HG03571 (cell line): Measurements from ENCODE around the gene PNPLA4.

Source experiments
- ATAC-seq: cut with Tn5 transposase; IDR thresholded peaks from one replicate; pipeline ENCODE4 v1.9.1; 2021; ENCODE audit not compliant: unreplicated experiment

Gene PNPLA4

DNA sequence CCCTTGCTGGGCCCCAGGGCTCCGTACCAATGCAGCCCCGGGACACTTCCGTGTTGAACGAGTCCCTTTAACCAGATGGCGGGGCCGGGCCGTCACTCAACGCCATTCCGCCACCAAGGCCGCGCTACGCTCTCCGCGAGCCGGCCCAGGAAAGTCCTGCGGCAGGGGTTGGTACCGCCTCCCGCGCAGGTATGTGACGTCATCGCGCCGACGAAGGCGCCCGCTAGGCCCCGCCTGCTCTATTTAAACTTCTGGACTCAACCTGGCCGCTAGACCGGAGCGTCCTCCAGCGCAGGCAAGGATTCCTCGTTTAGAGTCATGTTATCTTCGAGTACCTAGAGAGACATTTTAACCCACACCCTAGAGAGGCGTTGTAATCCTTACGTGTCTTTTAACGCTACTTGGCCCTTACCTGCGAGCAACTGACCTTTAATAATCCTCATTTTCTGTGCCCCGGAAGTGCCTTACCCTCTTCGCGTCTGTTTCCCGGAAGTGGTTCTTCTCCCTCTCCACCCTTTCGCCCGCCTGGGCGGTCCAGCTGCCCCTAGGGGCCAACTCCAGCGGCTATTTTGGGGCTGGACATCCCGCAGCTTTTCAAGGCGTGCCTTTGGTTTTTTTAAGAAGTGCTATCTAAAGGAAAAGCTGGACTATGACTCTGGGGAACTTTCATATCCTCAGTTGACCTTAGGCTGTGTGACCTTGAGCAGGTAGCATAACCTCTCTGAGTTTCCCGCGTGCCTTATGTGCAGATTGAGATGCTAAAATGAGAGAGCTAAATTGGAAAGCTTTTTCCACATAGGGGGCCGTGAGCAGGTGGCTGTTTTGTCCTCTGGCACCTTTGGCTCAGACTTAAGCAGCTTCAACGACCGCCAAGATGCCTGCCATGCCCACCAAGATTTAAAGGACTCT is at the start of gene PNPLA4:
TSS of gene PNPLA4 (minus strand) at position 155 of the 909 bp plus-strand sequence. CDS start 1,294 bp downstream, outside the sequence.
- ATAC-seq: peak; percentile 94

DNA sequence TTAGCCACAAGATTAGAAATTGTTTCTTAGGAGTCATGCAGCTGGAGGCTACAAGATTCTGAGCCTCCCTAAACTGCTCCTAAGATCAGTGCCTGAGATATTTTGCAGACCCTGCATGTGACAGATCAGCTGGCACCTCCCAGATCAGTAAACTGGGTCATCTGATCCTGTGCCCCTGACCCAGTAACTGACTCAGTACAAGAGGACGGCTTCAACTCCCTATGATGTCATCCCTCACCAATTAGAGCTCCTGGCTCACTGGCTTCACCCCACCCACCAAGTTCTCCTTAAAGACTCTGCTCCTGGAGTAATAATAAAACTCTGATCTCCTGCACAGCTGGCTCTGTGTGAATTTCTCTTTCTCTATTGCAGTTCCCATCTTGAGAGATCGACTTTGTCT is 45.4 kb upstream of the PNPLA4 start:
- ATAC-seq: no peak

DNA sequence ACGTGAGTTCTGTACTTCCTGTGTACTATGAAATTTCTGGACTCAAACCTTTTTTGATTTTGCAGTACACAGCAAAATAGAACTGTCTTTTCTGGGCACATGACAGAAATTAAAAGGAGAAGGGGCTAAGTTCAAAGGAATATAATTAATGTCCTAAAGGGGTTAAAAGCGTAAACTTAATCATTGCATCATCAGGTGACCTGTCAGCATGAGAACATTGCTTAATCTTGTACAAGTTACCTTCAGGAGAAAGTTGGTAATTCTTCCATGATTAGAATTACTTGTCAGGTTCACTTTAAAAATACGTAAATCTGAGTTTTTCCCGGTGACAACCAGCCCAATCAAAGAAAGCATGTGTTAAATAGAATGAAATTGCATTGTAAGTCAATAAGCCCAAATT is 43.2 kb upstream of the PNPLA4 start:
- ATAC-seq: no peak

GRCh38 chrX:7965436-7965835 is 38.2 kb upstream of the PNPLA4 start:
- no peak for ATAC-seq

DNA sequence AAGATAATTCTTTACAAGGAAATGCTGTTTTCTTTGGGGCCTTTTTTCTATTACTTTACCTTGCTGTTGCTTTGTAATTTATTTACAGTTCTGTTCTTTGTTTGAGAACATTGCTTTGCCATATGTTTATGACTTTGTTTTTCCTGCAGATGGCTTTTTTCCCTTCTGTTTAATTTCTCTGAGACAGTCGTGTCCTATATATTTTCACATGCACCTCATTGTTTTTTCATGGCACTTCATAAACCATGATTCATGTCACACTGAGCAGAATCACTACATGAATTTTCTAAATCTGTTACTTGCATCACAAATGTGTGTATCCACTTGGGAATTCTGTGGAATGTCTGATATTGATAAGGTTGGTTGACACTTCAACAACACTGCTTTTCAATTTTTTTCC is 33.0 kb upstream of the PNPLA4 start:
- no peak for ATAC-seq

GRCh38 chrX:7953446-7953845 is 26.2 kb upstream of the PNPLA4 start:
- ATAC-seq: no peak

GRCh38 chrX:7950865-7951264 is 23.7 kb upstream of the PNPLA4 start:
- peak; percentile 94 for ATAC-seq

- ATAC-seq: no peak
Observed at GRCh38 chrX:7948483-7948882, 21.3 kb upstream of the PNPLA4 start.

DNA sequence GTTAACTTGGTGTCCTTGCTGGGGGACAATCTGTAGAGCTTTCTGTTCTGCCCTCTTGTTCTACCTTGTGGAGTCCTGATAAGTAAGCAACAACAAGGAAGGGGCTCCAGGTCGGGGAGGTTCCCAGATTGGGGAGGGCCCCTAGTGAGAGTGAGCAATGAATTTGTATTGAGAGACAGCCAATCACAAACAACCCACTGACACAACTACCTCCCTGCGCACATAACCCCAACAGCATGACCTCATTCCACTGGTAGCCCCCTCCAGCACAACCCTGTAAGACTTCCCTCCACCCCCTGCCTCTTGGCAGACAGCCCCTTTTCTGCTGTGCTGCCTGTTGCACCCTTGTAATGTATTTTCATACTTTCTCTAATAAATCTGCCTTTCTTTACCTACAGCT is 19.7 kb upstream of the PNPLA4 start:
- ATAC-seq: no peak

DNA sequence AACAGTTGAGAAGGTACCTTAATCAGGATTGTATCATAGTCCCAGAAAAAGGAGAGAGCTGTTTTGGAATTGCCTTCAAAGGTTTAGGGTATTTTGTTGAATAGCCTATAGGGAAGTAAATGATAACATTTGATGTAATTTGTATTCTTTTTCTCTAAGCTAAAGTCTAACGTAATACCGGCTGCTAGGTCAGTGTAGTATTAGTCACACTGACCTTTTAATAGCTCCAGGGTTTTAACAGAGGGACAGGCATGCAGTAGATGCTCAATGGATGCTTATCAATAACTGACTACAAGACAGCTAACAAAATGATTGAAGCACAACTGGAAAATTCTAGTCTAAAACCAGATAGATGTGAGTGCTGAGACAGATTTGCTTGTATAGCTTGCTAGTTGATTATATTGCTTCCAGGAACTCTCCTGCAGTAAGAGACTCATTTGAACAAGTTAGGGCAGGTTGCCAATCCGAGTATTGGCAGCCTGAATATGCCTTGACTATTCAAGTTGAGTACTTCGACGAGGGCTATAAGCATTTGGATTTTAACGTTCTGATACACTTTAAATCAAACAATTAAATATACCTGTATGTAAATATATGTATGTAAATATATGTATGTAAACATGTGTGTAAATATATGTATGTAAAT is 16.5 kb upstream of the PNPLA4 start:
- ATAC-seq: no peak

GRCh38 chrX:7941390-7942042 is 14.3 kb upstream of the PNPLA4 start:
- no peak for ATAC-seq

DNA sequence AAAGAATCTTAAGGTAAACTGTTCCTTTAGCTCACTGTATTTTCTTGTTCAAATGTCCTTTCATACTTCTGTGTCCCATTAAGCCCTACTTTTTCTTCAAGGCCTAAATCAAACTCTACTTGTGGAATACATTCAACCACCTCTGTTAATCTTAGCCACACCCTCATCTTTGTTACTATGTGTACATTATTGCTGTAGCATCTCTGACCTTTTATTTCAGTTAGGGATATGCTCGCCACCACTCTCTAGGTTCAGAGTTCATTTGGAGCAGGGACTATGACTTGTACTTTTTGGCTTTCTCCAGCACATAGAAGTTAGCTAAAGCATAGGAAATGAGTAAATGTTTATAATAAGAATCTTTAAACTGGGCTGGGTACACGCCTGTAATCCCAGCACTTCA is 6.8 kb upstream of the PNPLA4 start:
- no peak for ATAC-seq

DNA sequence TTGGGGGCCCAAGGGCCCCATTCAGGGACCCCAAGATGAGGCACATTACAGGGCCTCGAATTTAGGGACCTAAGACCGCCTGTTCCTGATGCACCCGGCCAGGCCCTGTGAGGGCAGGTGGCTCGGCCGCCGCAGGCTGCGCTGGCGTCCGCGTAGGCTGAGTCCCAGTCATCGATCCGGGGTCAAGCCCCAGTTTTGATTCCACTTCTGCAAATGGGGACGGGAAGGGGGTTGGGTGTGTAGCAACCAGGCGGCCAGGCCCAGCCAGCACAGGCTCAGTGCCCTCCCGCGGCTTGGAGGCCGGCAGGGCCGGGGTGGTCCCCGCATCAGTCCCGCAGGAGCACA is 327 bp downstream of the PNPLA4 start:
- ATAC-seq: no peak

DNA sequence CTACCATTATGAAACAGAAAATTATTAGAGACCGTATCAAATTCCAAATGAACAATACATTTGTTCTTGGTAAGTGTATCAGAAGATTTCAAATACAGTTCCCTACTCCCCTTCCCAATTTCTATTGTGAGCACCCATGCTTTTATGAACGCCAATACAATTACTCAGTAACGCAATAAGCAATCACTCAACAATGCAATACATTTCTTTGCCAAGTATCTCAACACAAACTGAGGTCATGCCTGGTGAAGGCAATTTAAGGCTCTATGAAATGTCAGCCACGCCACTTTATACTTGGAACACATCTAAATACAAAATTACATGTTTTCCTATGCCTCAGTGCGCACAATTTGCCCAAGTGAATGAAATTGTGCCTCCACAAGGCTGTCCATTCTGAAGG is 712 bp downstream of the PNPLA4 start:
- ATAC-seq: no peak

DNA sequence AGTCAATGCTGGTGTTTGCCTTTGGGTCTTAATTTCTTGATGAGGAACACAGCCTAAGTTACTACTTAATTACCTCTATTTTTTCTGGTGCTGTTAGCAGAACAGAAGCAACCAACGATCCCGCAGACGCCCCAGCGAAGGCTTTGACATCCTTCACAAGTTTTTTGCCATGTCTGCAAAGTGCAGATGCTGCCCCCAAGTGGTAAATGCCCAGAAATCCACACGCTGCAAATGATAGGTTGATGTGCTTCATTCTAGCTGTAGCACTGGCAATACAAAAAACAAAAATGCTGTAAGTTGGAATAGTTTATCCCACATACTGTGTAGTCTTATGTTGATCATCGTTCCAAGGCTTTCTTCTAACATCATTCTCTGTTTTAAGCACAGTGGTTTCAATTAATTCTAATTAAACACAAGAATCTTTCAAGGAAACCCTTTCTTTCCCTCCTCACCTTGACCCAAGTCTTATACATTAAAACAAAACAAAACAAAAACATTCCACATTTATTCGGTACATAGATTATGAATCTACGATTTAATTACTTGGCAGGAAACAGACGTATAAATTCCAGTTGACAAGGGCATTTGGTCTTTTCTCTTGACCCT is 1.2 kb downstream of the PNPLA4 start:
- ATAC-seq: no peak

DNA sequence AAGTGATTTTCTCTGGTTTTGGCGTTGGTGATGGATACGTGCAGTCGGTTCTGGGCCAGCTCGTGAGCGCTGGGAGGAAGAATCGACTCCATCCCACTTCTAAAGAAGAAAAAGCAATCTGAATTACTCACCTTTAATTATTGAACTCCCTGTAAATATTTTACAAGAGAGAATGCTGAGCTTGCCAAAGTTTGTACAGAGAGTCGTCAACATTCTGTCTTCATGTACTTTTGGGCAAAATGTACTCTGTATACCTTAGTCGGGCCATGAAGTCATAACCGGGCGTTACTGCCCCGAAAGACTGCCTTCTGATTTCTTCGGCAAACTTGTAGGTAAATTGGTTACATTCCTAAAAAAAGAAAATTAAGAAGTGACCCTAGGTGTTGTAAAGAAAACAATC is 5.5 kb downstream of the PNPLA4 start:
- no peak for ATAC-seq

- ATAC-seq: no peak
Observed at GRCh38 chrX:7908821-7909220, 18.4 kb downstream of the PNPLA4 start.

DNA sequence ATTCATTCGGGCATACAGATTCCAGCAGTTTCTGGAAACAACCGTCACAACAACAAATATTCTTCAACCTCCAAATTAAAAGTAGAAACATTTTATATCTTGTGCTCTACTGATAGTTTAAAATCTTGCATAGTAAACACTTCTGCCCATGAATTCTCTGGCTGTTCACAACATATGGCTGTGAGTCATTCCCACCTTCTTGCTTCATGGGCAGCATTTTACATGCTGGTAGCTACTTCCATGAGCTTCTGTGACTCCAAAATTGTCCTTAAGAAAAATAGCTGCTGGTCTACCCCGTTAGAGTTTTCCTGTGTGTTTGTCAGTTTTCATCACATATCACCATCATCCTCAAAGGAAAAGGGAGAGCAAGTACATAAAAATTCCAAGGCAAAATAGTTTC is 22.7 kb downstream of the PNPLA4 start:
- no peak for ATAC-seq

DNA sequence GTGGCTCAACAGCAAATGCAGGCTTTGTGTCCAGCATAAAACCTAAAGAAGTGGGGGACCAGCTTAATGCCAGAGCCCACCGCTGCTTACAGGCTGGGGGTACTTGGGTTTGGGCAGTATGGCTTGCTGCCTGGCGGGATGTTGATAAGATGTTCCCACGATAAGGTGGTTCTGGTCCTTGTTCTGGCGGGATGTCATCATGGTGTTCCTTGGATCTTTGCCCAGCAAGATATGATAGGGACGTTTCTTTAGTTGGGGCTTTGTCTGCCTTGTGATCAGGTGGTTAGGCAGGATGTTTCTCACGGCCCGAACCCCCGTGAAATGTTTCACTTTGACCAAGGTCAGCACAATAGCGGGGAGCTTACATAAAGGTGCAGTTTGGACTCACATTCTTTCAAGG is 35.3 kb downstream of the PNPLA4 start:
- ATAC-seq: no peak

- no peak for ATAC-seq
Observed at GRCh38 chrX:7889680-7890079, 37.5 kb downstream of the PNPLA4 start.

DNA sequence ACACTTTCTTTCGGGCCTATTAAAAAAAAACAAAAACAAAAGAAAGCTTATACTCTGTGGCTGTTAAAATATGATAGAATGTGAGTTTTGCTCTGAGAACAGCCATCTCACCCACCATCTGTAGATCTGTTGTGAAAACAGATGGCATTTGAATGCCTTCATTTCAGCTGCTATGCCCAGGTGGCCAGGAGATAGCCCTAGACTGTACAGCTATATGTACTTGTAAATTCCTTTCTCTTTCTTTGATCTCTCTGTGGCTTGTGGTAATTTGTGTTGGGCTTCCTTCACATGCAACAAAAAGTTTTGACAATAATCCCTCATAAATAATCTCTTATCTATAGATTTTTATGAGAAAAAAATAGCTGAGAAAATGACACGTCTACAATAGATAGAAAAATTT is 38.1 kb downstream of the PNPLA4 start:
- ATAC-seq: no peak

DNA sequence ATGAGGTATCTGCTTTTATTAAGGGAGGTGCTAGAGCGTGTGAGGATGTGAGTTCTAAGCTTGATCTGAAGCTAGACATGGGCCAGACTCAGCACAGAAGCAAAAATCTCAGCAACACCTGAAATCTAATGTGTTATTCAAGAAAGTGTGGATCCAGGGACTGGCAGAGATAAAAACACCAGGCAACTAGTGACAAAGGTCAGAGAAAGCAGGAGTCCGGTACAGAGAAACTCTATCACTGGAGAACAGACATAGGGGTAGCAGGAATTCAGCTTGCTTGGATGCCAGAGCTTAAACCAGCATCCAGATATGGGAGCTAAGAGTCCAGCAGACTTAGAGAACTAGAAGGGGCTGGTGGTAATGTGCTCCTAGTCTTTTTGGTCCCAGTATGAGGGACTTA is 50.3 kb downstream of the PNPLA4 start:
- ATAC-seq: no peak
